Mesenteric fat pad (tissue), 1 donor: ENCODE data around the gene ENAH. TPM values are rescaled to one million over a fixed set of nuclear protein-coding genes. Genes with fewer than 3 reads are reported as not detected.
A peak's percentile ranks its signal among the peaks of the same experiment; 100 is the strongest.

Experiments
- DNase-seq: peaks from one replicate; pipeline ENCODE4 v3.0.0-alpha.2; 2020; ENCODE audit warnings: low spot score
- total RNA-seq: library from RNA; stranded (reverse); fragmentation: NEBNext Ultra II Directional; extraction: Animal tissue kit (Norgen Biotek cat#: 25700); gene quantifications from one replicate; pipeline ENCODE4 v1.2.1, GENCODE V29; 2021
- donor health status: DM: yes; HTN: yes; CAD: no.

The ENAH gene
- total RNA-seq, 1 donor from 2014 or later, result 51.9 TPM

DNA sequence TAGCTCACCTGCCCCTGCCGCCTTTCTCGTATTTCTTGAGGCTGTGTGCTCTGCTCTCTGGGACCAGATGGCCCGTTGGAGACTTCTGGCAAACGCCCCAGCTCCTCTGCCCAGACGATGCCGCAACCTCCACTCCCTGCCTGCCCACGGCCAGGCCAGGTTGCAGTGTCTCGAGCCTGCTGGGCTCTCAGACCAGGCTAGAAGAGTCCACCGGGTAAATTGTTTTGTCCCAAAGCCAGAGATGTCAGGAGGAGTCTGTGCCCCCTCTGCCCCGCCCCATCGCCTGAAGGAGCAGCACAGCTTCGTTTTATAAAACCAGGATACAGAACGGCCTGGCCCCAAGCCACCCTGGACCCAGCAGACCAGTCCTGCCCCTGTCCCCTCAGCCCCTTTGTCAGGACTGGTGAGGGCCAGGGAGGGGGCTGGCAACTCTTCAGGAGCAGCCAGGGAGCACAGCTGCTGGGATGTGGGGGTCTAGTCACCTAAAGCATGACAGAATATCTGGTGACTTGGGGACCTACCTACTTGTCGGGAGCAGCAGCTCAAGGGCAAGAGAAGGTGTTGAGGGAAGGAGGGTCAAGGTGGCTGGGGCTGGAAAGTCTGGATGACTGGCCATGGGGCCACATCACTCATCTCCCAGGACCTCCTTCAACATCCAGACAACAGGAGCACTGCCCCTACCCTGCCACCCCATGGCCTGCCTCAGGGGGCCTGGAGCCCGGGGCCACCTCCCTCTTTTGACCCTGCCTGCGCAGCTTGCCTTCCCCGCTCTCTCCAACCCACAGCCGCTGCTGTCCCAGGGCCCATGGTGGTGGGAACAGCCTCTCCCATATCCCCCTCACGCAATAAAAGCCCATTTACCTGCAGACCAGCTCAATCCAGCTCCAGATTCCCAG, 191.1 kb downstream of the ENAH start:
- DNase-seq, result peak; percentile 83

DNA sequence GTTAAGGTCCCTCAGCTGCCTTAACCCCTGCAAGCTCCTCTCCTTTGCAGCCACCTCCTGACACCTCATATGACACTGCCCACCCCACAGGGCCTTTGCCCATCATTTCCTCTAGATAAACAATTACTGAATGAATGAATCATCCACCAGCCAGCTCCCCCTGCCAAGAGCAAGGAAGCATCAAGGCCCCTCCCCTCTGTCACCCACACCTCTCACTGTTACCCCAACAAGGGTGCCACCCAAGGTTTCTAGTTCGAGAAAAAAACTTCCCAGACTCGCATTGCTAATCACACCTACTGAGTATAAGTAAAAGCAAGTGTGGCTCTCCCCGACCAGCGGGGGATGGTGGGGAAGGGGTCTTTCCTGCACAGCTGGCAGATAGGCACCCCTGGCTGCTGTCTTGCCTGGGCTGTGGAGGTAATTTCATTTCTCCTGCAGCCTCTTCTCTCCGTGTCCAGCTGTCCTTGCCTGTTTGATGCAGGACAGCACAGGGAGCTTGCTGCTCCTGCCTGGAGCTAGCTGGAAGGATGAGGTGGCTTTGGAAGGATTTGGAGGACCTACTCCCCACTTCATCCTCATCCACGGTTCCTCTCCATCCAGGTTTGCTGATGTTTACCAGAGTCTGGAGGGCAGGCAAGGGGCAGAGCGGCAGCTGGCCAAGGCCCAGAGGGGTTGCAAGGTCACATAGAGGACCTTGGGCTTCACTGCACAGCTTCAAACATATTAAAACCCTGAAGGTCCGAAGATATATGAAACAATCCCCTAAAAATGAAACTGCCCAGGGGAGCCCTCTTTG, 192.0 kb downstream of the ENAH start:
- DNase-seq, result peak; percentile 74

DNA sequence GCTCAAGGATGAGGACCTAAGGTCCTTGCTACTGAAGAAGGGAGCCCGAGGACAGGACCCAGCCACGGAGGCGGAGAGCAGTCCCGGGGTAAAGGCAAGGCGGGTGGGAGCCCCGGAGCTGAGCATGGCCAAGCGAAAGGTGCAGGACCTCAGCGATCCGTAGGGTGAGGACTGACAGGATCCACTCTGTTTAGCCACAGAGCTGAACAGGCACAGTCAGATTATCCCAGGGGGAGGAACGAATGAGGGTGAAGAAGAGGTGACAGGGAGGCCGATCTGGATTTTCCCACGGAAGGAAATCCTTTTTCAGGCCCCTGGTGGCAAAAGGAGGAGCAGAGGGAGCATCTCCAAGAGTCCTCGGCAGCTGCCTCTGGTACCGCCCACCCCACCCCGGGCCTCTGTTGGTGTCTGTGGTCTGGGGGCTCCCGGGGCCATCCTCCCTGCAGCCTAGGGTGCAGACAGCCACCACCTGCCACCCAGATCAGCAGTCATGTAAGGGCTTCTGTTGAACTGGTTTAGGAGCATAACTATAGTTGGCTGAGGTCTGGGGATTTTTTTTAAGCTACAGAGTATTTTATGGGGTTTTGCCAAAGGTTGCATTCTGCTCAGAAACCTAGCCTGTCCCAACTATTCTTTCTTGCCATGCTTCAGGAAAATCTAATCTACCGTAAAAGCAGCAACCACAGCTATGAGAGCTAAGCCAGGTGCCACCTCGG, 192.7 kb downstream of the ENAH start:
- peak; percentile 86 for DNase-seq

DNA sequence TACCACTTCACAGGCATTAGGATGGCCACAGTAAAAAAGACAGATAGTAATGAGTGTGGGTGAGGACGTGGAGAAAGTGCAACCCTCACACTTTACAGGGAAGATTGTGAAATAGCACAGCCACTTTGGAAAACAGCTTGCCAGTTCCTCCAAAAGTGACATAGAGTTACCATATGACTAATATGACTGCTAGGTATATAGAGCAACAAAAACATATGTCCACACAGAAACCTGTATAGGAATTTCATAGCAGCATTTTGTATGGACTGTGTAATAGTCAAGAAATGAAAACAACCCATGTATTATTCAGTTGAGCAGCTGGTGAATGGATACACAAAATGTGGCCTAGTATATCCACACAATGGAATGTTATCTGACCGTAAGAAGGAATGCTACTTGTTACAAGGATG, 194.7 kb downstream of the ENAH start:
- no peak for DNase-seq

DNA sequence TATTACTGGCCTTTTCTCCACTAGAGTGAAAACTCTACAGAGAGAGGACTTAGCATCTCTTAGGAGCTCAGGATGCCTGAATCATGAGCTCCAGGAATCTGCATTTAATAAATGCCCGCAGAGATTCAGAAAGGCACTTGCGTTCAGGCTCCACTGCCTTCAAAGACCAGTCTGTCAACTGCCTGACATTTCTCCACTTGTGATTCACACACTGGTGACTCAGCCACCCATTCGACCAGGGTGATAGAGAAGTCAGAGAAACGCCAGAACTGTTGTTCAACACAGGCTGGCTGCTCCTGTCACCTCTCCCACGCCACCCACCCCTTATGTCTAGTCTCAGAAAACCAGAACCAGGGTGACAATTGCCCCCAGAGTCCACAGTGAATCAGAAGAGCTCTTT, 198.2 kb downstream of the ENAH start:
- peak; percentile 83 for DNase-seq

DNA sequence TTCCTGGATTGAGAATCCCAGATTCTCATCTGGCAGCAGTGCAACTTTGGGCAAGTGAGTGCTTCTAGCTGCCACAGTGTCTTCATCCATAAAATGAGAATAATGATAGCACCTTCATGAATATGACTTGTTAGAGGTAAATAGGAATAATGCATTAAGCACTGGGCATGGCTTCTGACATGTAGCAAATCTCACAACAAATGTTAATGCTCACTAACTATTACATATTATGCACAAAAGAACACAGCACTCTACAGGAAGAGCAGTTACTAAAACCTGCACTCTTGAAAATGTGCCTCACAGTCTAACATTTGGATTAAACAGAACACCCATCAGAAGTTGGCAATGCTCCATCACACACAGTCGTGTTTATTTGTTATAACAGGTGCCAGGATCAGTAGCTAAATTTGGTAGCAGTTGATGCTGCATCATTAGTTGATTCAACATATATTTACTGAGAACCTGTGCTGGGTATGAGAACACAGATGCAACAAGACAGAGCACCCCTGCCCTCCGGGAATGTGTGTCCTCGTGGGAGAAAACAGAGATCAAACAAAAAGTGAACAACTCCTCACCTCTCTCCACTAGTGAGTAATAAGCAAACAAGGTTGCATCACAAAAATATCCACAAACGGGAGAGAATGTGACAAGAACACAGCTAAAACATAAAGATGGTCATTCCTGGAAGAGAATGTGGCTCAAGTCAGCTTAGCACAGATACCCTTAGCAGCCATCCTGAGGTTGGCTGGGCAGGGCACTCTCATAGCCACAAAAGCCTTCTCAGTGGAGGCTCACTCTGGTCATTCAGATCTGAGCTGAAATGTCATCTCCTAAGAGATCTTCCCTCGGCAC, 198.9 kb downstream of the ENAH start:
- peak; percentile 18 for DNase-seq

DNA sequence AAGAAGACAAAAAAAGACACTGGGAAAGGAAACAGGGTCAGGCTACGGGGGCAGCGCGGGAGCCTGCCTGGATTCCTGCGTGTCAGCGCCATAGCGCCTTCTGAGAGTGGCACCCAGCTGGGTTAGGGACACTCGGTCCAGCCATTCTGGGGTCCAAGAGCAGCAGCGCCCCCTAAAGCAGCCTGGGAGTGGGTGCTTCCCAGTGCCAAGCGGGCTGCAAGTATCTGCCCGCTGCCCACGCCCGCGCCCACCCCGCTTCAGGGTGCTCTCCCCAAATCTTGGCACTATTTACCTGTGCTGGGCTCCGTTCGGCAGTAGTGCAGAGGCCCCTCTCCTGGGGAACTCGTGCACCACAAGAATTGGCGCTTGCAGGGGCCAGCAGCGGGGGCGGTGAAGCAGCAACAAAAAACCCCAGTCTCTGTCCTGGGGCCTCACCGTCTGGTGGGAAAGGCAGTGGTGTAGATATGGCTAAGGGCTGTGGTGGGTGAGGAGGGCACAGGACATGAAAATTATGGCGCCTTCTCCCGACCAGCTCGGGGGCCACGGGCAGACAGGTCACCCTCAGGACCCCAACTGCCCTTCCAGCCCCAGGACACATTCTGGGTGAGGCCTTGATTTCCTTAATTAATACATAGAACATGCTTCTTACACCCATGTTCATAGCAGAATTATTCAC, 200.9 kb downstream of the ENAH start:
- peak; percentile 69 for DNase-seq

DNA sequence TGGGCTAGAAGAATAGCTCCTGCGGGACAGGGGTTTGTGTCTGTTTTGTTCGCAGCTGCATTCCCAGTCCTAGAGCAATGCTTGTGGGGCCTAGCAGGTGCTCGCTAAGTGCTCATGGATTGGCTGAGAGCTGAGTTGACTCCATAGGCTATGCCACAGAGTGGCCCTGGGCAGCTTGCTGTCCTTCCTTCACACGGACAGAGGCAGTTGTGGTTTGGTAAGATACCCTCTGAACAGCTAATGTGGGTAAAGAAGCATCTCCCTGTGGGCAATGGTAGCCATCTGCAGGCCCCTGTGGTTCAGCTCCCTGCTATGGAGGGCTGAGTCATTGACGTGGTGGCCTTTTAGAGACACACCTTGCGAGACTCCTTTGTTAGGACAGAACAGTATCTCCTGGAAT, 201.6 kb downstream of the ENAH start:
- peak; percentile 53 for DNase-seq

DNA sequence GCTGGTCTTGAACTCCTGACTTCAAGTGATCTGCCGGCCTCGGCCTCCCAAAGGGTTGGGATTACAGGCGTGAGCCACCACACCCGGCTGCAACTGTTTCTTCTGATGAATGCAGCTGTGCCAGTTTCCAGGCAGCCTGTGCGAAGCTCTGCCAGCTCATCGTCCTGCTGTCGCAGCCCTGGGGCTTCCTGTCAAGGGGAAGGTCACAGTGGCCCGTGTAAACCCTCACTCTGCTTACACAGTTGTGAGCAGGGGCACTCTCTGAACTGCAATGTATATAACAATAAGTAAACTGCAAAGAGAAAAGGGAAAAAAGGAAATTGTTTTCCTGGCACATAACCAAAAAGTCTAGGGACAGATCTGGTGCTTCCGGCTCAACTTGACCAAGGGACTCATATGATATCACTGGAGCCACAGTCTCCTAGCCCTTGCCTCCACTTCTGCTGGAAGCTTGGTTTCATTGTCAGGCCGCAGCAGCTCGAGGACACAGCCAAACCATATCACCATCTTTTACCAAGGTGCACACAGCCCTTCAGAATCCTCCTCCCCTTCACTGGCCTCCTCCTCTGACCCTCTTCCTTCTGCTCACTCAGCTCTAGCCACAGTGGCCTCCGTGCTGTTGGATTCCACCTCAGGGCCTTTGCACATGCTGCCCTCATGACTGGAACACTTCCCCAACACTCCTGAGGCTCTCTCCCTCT, 202.3 kb downstream of the ENAH start:
- peak; percentile 83 for DNase-seq

DNA sequence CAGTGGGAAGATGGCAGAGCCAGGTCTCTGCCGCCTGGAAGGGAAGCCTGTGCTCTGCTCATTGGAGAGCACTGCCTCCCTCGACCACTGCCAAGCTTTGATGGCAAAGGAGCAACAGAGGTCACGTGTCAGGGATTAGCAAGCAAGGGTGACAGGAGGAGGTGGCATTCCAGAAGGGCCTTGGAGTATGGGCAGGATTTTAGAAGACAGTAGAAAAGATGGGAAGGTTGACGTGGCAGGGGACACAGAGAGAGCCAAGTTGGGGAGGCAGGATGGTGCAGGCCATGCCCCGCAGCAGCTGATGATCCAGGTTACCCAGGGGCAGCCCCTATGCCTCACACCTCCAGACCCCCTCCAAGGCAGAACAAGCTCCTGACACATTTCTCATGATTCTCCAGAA, 203.1 kb downstream of the ENAH start:
- DNase-seq, result peak; percentile 16

DNA sequence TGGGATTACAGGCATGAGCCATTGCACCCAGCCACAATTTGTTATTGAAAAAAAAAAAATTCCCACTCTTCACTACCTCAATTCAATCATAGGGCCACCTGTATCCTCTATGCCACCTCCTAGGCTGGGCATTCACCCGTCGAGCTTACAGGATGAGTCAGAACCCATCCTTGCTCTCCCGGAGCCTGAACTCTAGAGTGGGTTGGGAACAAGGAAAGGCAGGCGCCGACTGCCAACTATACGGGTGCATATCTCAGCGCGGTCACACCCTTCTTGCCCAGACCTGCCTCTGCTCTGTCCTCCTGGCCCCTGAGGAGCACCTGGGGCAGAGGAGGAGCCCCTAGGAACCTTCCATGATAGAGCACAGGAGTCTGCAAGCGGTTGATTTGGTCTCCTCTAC, 203.7 kb downstream of the ENAH start:
- peak; percentile 81 for DNase-seq

DNA sequence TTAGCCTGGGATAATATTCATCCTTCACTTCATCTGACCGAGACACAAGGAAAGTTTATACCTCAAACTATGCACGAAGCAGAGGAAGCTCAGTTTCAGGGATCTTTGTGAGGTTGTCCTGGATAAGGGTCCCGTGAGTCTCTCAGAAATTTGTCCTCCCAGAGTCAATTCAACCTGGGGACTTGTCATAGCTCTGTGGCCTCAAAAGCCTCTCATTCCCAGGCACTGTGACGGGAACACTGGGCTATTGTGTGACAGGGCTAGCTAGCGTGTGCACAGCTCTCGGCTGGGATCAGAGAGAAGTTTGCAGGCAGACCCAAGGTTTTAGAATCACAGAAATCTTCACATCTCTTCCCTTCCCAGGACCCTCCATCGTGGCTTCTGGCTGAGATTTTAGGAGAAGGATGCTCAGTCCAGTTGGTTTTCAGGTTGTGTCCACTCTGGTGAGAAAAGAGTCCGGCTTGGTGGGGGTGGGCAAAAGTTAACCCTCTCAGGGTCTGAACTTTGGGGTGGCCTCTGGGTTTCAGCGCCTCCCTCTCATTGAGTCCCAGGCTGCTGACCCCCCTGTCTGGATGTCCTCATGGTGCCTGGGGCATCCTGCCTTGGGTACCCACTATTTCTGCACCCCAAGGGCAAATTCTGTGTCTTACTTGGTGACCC, 204.6 kb downstream of the ENAH start:
- peak; percentile 71 for DNase-seq

DNA sequence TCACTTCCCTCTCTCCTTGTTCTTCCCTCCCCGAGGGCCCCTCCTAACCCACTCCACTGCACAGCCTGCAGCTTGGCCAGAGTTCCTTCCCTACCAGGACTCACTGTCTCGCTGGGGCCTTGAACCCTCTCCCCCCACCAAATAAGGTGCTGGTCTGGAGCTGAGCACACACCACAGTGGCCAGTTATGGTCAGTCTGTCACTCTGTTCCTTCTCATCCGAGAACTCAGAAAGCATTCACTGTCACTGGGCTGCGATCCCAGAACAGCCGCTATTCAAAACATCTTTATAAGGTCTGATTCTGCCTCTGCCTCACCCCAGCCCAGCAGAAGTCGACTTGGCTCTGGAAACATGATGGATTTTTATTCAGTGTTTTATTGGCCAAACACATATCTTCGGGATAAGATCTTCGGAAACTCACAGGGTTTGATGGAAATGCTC, 205.3 kb downstream of the ENAH start:
- peak; percentile 71 for DNase-seq

DNA sequence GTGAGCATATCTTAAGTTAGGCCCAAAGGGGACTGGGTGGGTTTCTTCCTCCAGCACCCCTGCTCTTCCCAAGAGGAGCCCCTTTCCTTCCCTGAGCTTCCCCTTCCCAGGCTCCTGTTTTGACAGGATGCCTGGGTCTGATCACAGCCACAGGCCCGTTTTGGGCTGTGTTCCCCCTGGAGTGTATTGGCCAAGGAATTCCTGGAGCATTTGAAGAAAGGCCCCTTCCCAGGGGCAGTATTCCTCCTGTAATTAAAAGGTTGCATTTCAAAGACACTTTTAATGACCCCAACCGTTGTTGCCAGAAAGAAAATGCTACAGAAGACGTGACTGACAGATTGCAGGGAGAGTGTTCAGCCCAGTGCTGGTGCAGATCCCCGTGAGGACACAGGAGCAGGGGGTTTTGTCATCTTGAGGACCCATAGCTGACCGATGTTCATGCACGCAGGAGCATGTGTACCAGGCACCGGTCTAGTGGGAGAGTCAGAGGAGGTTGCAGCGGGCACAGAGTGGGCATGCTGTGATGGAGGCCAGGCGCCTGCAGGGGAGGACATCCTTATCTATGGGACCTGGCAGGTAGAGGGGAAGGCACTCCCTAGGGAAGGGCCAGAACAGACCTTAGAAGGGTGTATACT, 205.8 kb downstream of the ENAH start:
- peak; percentile 57 for DNase-seq

DNA sequence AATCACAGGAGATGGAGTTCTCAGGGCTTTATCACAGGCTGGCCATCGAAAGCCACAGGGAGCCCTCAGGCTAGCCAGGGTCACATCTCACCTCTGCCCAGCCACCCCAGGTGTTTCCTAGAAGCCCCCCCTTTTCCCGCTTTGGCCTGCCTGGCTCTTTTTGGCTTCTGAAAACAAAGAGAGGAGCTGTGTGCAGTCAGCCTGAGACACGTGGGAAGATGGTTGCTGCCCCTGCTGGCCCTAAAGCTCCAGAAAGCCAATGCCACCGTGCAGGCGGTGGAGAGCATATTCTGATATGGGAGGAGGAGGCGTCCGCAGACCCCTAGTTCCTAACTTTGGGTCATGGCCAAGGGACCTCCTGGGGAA, 206.3 kb downstream of the ENAH start:
- DNase-seq, result peak; percentile 78

DNA sequence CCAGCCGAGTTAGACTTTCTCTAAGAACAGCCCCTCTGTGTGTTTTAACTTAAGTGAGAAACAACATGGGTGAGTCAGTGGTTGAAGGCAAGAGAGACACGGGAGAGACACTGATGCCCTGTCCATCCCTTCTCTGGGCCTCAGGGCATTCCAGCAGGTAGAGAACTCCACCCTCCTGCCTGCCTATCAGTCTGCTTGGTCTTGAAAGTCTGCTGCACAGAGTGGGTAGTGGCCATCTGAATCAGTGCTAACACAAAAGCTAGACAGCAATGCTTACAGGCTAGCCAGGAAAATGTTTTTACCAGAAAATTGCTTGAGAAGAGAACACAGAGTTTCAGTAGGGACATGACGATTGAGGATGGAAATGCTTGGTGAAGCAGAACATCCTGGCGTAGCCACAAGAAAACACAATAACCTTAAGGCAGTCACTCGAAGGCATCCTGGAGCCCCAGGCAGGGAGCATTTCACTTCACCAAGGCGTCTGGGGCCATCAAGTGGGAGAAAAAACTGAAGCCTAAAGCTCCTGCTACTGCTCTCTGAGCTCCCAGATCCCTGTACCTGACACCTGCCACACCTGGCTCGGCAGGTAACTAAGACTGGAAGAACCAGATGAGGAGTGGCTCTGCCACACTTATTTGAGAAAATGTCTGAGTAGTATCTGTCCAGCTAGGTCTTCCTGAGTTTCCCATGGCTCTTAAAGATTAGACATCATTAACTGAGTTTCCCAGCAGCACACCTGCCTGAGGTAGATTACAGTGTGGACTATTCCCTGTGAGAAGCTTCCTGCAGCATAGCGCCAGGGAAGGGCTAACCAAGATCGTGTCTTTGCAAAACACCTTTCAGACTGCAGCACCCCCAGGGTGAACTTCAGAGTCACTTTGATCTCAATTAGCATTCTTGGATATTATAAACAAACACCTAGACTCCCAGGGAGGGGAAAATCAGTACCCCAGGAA, 207.0 kb downstream of the ENAH start:
- no peak for DNase-seq

DNA sequence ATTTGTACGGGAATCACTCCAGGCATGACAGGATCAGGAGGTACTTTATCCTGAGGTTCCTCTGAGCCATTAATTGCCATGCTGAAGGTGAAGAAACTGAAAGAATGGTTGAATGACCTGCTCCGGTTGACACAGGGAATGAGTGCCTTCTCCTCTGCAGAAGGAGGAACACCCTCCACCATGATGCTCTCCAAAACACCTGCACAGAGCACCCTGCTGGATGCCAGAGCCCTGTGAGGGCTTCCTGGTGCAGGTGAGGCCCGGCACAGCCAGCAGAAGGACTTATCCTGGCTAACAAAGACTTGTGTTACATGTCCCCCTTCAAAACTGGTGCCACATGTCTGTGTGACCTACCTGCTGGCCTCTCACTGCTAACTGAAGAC, 210.8 kb downstream of the ENAH start:
- DNase-seq, result no peak
